Liver (tissue), 3 donors: Measurements from ENCODE around the gene ATP2C2.

Experiments
- ATF3 ChIP-seq: IDR thresholded peaks from 2 replicates; pipeline ENCODE4 v1.6.1; 2016; ENCODE audit warnings: antibody characterized with exemption
- EGR1 ChIP-seq, 2 donors: IDR thresholded peaks; 2 replicates each; pipeline ENCODE4 v1.6.1; 2016 to 2018; ENCODE audit warnings: antibody characterized with exemption in 2 of 2, low read depth in 2 of 2
- JUND ChIP-seq, 2 donors: IDR thresholded peaks; 2 replicates each; pipeline ENCODE4 v1.6.1; 2016; ENCODE audit warnings: antibody characterized with exemption in 2 of 2
- MAX ChIP-seq: IDR thresholded peaks from 2 replicates; pipeline ENCODE4 v1.6.1; 2016; ENCODE audit warnings: antibody characterized with exemption
- RAD21 ChIP-seq, 2 donors: IDR thresholded peaks; 2 replicates each; pipeline ENCODE4 v1.6.1; 2016; ENCODE audit warnings: antibody characterized with exemption in 2 of 2, mild to moderate bottlenecking in 2 of 2
- REST ChIP-seq: IDR thresholded peaks from 2 replicates; pipeline ENCODE4 v1.6.1; 2016; ENCODE audit warnings: antibody characterized with exemption, mild to moderate bottlenecking
- SP1 ChIP-seq: IDR thresholded peaks from 2 replicates; pipeline ENCODE4 v1.6.1; 2018; ENCODE audit warnings: antibody characterized with exemption, mild to moderate bottlenecking
- TAF1 ChIP-seq: conservative IDR thresholded peaks from 2 replicates; pipeline ENCODE4 v1.6.1; 2016; ENCODE audit warnings: antibody characterized with exemption, mild to moderate bottlenecking
- TF ChIP-seq, protein P1 (sequence below): fragments of 150-350 bp; IDR thresholded peaks from 2 replicates; pipeline ENCODE4 v1.5.1; 2017; ENCODE audit warnings: improper control_type of control experiment, low read depth, low read length; ENCODE audit not compliant: missing input control
- donor health status: healthy.
- donor health status: healthy.

DNA sequence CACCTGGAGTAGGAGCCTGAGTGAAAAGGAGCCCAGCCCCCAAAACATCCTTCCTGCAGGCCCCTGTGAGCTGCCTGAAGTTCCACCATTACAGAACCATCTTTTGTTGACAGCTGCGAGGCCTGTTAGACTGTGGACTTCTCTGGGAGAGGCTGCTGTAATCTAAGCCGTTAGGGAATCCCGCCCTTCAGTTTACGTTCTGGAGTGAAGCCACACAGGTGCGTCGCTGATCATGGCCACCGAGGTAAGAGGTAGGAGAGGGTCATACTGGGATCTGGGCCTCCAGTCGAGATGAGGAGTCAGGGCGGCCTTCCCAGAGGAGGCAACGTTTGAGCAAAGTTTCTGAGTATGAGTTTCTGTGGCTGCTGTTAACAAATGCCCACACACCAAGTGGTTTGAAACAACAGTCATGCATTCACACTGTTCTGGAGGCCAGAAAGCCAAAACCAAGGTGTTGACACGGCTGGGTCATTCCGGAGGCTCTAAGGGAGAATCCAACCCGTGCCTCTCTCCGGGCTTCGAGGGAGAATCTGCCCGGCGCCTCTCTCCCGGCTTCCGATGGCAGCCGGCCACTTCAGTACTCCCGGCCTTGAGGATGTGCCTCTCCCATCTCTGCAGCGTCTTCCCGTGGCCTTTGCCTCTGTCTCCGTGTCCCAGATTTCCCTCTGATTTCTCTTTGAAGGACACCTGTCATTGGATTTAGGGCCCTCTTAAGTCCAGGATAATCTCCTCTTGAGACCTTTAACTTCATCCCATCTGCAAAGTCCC is 26.6 kb upstream of the ATP2C2 start:
- TF ChIP-seq, protein P1, sequence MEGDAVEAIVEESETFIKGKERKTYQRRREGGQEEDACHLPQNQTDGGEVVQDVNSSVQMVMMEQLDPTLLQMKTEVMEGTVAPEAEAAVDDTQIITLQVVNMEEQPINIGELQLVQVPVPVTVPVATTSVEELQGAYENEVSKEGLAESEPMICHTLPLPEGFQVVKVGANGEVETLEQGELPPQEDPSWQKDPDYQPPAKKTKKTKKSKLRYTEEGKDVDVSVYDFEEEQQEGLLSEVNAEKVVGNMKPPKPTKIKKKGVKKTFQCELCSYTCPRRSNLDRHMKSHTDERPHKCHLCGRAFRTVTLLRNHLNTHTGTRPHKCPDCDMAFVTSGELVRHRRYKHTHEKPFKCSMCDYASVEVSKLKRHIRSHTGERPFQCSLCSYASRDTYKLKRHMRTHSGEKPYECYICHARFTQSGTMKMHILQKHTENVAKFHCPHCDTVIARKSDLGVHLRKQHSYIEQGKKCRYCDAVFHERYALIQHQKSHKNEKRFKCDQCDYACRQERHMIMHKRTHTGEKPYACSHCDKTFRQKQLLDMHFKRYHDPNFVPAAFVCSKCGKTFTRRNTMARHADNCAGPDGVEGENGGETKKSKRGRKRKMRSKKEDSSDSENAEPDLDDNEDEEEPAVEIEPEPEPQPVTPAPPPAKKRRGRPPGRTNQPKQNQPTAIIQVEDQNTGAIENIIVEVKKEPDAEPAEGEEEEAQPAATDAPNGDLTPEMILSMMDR: no peak
- TF ChIP-seq JUND (IDR thresholded peaks at IDR 0.05): no peak
- no peak for TF ChIP-seq MAX
- TF ChIP-seq TAF1: no peak
- TF ChIP-seq REST: no peak
- no peak for TF ChIP-seq SP1
- no peak for TF ChIP-seq RAD21 (IDR thresholded peaks at IDR 0.05)
- no peak for TF ChIP-seq ATF3
- no peak for TF ChIP-seq EGR1 (IDR thresholded peaks at IDR 0.05; ENCODE audit: low read depth in 2 of 2)
